ENCODE data around the gene DCHS2. TPM values are rescaled to one million over a fixed set of nuclear protein-coding genes. Genes with fewer than 3 reads are reported as not detected.

Gene DCHS2
- total RNA-seq, 1 donor from 2014 or later = not detected

- H3K27me3 ChIP-seq (ENCODE audit: control insufficient read depth, insufficient read depth, low read length) = no peaks in the 10 kb centered on the region
- no peak for TF ChIP-seq CTCF (IDR thresholded peaks at IDR 0.05; ENCODE audit: insufficient read depth, low read length, severe bottlenecking)
- H3K4me3 ChIP-seq (ENCODE audit: low read depth, low read length) = no peak overlapping the region
- no peaks in the 10 kb centered on the region for H3K36me3 ChIP-seq (ENCODE audit: control insufficient read depth, insufficient read depth, low read length)
- DNase-seq (ENCODE audit: low read depth) (no peak), FAIRE-seq (no peak)
Measured at GRCh38 chr4:154343651-154344050, 147.9 kb downstream of the DCHS2 start.

- Histone ChIP-seq H3K4me3 (ENCODE audit: low read depth, low read length) (no peak overlapping the region), H3K27me3 (ENCODE audit: control insufficient read depth, insufficient read depth, low read length) (no peaks in the 10 kb centered on the region), H3K36me3 (ENCODE audit: control insufficient read depth, insufficient read depth, low read length) (no peaks in the 10 kb centered on the region)
- TF ChIP-seq CTCF (IDR thresholded peaks at IDR 0.05; ENCODE audit: insufficient read depth, low read length, severe bottlenecking) = no peak
- FAIRE-seq (no peak), DNase-seq (ENCODE audit: low read depth) (no peak)
Measured at GRCh38 chr4:154341448-154341847, 150.2 kb downstream of the DCHS2 start.

GRCh38 chr4:154335588-154335987, 156.0 kb downstream of the DCHS2 start:
- DNase-seq (ENCODE audit: low read depth) (no peak), FAIRE-seq (no peak)
- TF ChIP-seq CTCF (IDR thresholded peaks at IDR 0.05; ENCODE audit: insufficient read depth, low read length, severe bottlenecking) = no peak
- H3K27me3 ChIP-seq (ENCODE audit: control insufficient read depth, insufficient read depth, low read length) = peaks cover 9% of the 10 kb centered on the region
- no peaks in the 10 kb centered on the region for H3K36me3 ChIP-seq (ENCODE audit: control insufficient read depth, insufficient read depth, low read length)
- H3K4me3 ChIP-seq (ENCODE audit: low read depth, low read length) = no peak overlapping the region

- DNase-seq (ENCODE audit: low read depth) (no peak), FAIRE-seq (no peak)
- TF ChIP-seq CTCF (IDR thresholded peaks at IDR 0.05; ENCODE audit: insufficient read depth, low read length, severe bottlenecking) = no peak
- Histone ChIP-seq H3K4me3 (ENCODE audit: low read depth, low read length) (no peak overlapping the region), H3K36me3 (ENCODE audit: control insufficient read depth, insufficient read depth, low read length) (no peaks in the 10 kb centered on the region), H3K27me3 (ENCODE audit: control insufficient read depth, insufficient read depth, low read length) (peaks cover 9% of the 10 kb centered on the region)
Measured at GRCh38 chr4:154332681-154333421, 158.7 kb downstream of the DCHS2 start.

- Histone ChIP-seq H3K4me3 (ENCODE audit: low read depth, low read length) (no peak overlapping the region), H3K36me3 (ENCODE audit: control insufficient read depth, insufficient read depth, low read length) (no peaks in the 10 kb centered on the region), H3K27me3 (ENCODE audit: control insufficient read depth, insufficient read depth, low read length) (peaks cover 9% of the 10 kb centered on the region)
- no peak for TF ChIP-seq CTCF (IDR thresholded peaks at IDR 0.05; ENCODE audit: insufficient read depth, low read length, severe bottlenecking)
- DNase-seq (ENCODE audit: low read depth) = peak; percentile 74
- FAIRE-seq = no peak
Measured at GRCh38 chr4:154329939-154330338, 161.7 kb downstream of the DCHS2 start.
